Cardiac muscle cell (in vitro differentiated cells and primary cell): ENCODE data around the gene CLPSL1. TPM values are rescaled to one million over a fixed set of nuclear protein-coding genes. Genes with fewer than 3 reads are reported as not detected.

Source experiments
- DNase-seq, 2 donors: peaks; one replicate each; pipeline versions ENCODE4 v3.0.0 to v3.0.0-alpha.2; 2010 to 2017; ENCODE audit warnings: low read depth in 1 of 2, low spot score in 1 of 2
- H3K27ac ChIP-seq: fragments of 200-600 bp; sonication (generic); 2 replicates; pipeline ENCODE4 v1.5.1; 2016
- H3K27me3 ChIP-seq: fragments of 200-600 bp; sonication (generic); 2 replicates; pipeline ENCODE4 v1.6.0; 2016; ENCODE audit warnings: control low read depth
- H3K36me3 ChIP-seq: fragments of 200-600 bp; sonication (generic); 2 replicates; pipeline ENCODE4 v1.5.1; 2016; ENCODE audit warnings: control low read depth
- H3K4me1 ChIP-seq: fragments of 200-600 bp; sonication (generic); 2 replicates; pipeline ENCODE4 v1.8.1; 2017; ENCODE audit warnings: low read depth, mild to moderate bottlenecking, mixed run types
- H3K4me3 ChIP-seq: fragments of 200-600 bp; sonication (generic); 2 replicates; pipeline ENCODE4 v1.5.1; 2016; ENCODE audit warnings: mild to moderate bottlenecking
- H3K9me3 ChIP-seq: fragments of 200-600 bp; sonication (generic); 2 replicates; pipeline ENCODE4 v1.5.1; 2017; ENCODE audit warnings: low read depth, mild to moderate bottlenecking, control low read depth
- CTCF ChIP-seq: IDR thresholded peaks from 2 replicates; pipeline ENCODE4 v1.5.1; 2012; ENCODE audit warnings: low read depth, mild to moderate bottlenecking, low read length
- polyA plus RNA-seq: library from polyadenylated mRNA; unstranded; fragments of >200 nt; fragmentation: Nextera tagmentation; extraction: Ambion mirVana; gene quantifications from 2 replicates; pipeline ENCODE4 v1.2.1, GENCODE V29; 2016
- total RNA-seq: library from RNA; depleted of rRNA; stranded (reverse); fragments of >200 nt; gene quantifications from 2 replicates; pipeline ENCODE4 v1.2.3, GENCODE V29; 2016

The CLPSL1 gene
- total and polyA plus RNA-seq, 2 experiments from 2014 or later, result not detected

DNA sequence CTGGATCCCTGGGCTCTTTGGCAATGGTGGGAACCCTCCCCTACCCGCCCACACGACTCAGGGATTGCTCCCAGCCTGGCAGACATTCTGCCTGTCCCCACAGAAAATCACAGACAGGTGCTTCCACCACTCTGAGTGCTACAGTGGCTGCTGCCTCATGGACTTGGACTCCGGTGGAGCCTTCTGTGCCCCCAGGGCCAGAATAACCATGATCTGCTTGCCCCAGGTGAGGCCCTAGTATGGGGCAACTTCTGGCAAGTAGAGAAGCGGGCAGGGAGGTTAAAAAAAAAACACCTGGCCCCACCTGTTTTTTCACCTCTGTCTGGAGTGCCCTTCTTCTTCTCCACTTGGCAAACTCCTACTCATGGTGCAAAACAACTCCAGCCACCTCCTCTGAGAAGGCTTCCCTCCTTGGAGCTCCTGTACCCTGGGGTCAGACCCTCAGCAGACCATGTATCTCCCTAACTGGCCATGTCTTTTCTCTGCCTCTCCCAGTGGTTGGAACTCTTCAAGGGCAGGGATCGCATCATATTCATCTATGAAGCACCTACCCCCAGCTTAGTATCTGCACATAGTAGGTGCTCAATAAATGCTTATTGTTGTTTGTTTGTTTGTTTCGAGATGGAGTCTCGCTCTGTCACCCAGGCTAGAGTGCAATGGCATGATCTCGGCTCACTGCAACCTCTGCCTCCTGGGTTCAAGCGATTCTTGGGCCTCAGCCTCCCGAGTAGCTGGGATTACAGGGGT lies 3.3 kb upstream of the CLPSL1 start:
- Histone ChIP-seq H3K9me3 (no peaks in the 10 kb centered on the region), H3K27me3 (peaks cover 20% of the 10 kb centered on the region), H3K27ac (no peak overlapping the region), H3K4me1 (no peaks in the 10 kb centered on the region), H3K36me3 (no peaks in the 10 kb centered on the region), H3K4me3 (no peak overlapping the region)
- TF ChIP-seq CTCF, result no peak
- DNase-seq, result no peak

- H3K4me3 ChIP-seq, result no peak overlapping the region
- DNase-seq, result no peak
- H3K9me3 ChIP-seq, result no peaks in the 10 kb centered on the region
- no peaks in the 10 kb centered on the region for H3K4me1 ChIP-seq
- no peak for TF ChIP-seq CTCF
- H3K27me3 ChIP-seq, result peaks cover 20% of the 10 kb centered on the region
- no peak overlapping the region for H3K27ac ChIP-seq
- no peaks in the 10 kb centered on the region for H3K36me3 ChIP-seq
These were observed 2.4 kb upstream of the CLPSL1 start for GRCh38 chr6:35778437-35778836.

DNA sequence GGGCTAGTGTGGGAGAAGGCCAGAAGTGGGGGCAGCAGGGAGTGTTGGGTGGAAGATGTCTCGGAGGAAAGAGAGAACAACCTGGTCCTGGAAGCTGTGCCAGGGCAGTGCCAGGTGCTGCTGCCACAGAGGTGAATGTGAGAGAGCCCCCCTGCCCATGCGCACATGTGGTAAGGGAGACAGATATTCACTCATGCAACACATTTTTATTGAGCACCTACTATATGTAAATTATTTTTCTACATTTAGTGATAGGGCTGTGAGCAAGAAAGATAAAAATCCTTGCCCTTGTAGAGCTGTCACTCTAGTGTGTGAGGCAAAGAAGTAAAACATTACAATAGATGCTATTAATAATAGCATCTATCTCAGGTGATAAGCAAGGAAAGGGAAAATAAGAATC lies 471 bp downstream of the CLPSL1 start:
- H3K9me3 ChIP-seq, result no peaks in the 10 kb centered on the region
- H3K27me3 ChIP-seq, result peaks cover 15% of the 10 kb centered on the region
- no peaks in the 10 kb centered on the region for H3K4me1 ChIP-seq
- DNase-seq, result no peak
- no peak overlapping the region for H3K27ac ChIP-seq
- H3K36me3 ChIP-seq, result no peaks in the 10 kb centered on the region
- TF ChIP-seq CTCF, result no peak
- no peak overlapping the region for H3K4me3 ChIP-seq

DNA sequence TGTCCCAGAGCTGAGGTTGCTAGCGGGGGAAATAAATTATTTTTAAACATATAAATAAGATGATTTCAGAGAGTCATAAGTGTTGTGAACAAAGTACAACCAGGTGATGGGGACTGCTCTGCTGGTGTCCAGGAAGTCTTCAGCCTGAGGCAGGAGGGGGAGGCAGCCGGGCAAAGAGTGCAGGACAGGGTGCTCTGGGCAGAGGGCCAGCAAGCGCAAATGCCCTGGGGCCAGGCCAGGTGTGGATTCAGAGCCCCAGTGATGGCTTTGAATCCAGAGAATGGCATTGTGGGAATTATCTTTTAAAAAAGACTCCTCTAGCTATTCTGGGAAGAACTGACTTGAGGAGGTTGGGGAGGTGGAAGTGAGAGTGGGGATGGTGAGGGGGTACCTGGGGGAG lies 1.6 kb downstream of the CLPSL1 start:
- no peaks in the 10 kb centered on the region for H3K4me1 ChIP-seq
- no peaks in the 10 kb centered on the region for H3K9me3 ChIP-seq
- no peak overlapping the region for H3K4me3 ChIP-seq
- H3K27me3 ChIP-seq, result peaks cover 10% of the 10 kb centered on the region
- H3K27ac ChIP-seq, result no peak overlapping the region
- TF ChIP-seq CTCF, result no peak
- no peak for DNase-seq
- H3K36me3 ChIP-seq, result no peaks in the 10 kb centered on the region

- H3K4me1 ChIP-seq, result no peaks in the 10 kb centered on the region
These were observed 3.4 kb downstream of the CLPSL1 start for GRCh38 chr6:35784200-35784599.

More at GRCh38 chr6:35784200-35784599, 3.4 kb downstream of the CLPSL1 start:
- TF ChIP-seq CTCF, result no peak
- H3K27ac ChIP-seq, result no peak overlapping the region
- H3K27me3 ChIP-seq, result peaks cover 20% of the 10 kb centered on the region
- no peaks in the 10 kb centered on the region for H3K9me3 ChIP-seq
- H3K4me3 ChIP-seq, result no peak overlapping the region
- DNase-seq, result no peak
- no peaks in the 10 kb centered on the region for H3K36me3 ChIP-seq
